NB4 (cell line): ENCODE results near the gene HIGD1A.

Source experiments
- DNase-seq: peaks from one replicate; pipeline ENCODE4 v3.0.0; 2010; ENCODE audit warnings: low read depth
- H3K4me3 ChIP-seq: one replicate; pipeline ENCODE4 v1.5.1; 2011; ENCODE audit warnings: mild to moderate bottlenecking, low read depth, low read length, moderate library complexity
- CTCF ChIP-seq: IDR thresholded peaks from one replicate; pipeline ENCODE4 v1.5.1; 2012; ENCODE audit warnings: low read depth, low read length
- MAX ChIP-seq: IDR thresholded peaks from 2 replicates; pipeline ENCODE4 v1.6.1; 2011; ENCODE audit warnings: low read depth, low read length
- MYC ChIP-seq: IDR thresholded peaks from 2 replicates; pipeline ENCODE4 v1.6.1; 2011; ENCODE audit warnings: low read depth, low read length
- POLR2A ChIP-seq: IDR thresholded peaks from 2 replicates; pipeline ENCODE4 v1.6.1; 2011; ENCODE audit warnings: mild to moderate bottlenecking; ENCODE audit not compliant: insufficient read length; ENCODE audit errors: extremely low read depth

Gene HIGD1A

GRCh38 chr3:42826141-42826540 is 21.9 kb upstream of the HIGD1A start:
- no peak for DNase-seq
- TF ChIP-seq CTCF (no peak), MYC (no peak)
- no peak overlapping the region for H3K4me3 ChIP-seq

- no peak for DNase-seq
- TF ChIP-seq MAX: no peak
- H3K4me3 ChIP-seq: no peak overlapping the region
Observed at GRCh38 chr3:42823351-42823750, 19.1 kb upstream of the HIGD1A start.

- DNase-seq: no peak
- no peak for TF ChIP-seq MAX
- TF ChIP-seq MYC: no peak
- no peak for TF ChIP-seq POLR2A
- TF ChIP-seq CTCF: no peak
- H3K4me3 ChIP-seq: no peak overlapping the region
Observed at GRCh38 chr3:42822828-42823227, 18.5 kb upstream of the HIGD1A start.

- no peak for DNase-seq
- TF ChIP-seq POLR2A: no peak
- no peak for TF ChIP-seq CTCF
- no peak for TF ChIP-seq MYC
- TF ChIP-seq MAX: no peak
- no peak overlapping the region for H3K4me3 ChIP-seq
Observed at GRCh38 chr3:42820746-42821051, 16.4 kb upstream of the HIGD1A start.

- H3K4me3 ChIP-seq: no peak overlapping the region
- no peak for DNase-seq
- no peak for TF ChIP-seq POLR2A
- no peak for TF ChIP-seq CTCF
- no peak for TF ChIP-seq MYC
- no peak for TF ChIP-seq MAX
Observed at GRCh38 chr3:42819351-42819965, 15.2 kb upstream of the HIGD1A start.

- no peak for TF ChIP-seq POLR2A
- TF ChIP-seq CTCF: no peak
- TF ChIP-seq MAX: no peak
- TF ChIP-seq MYC: no peak
- DNase-seq: peak; percentile 12
- no peak overlapping the region for H3K4me3 ChIP-seq
Observed at GRCh38 chr3:42815826-42816225, 11.5 kb upstream of the HIGD1A start.
